Effector memory CD4-positive, alpha-beta T cell (primary cell): Measurements from ENCODE around the gene ZFP14.

Source experiments
- DNase-seq, 3 donors: peaks; one replicate each; pipeline ENCODE4 v3.0.0-alpha.2; 2020
- H3K27ac ChIP-seq: 2 replicates; pipeline ENCODE4 v1.7.0; 2013; ENCODE audit warnings: mild to moderate bottlenecking, low read length, moderate library complexity; ENCODE audit not compliant: insufficient read depth, poor library complexity, severe bottlenecking
- H3K27me3 ChIP-seq: replicated peaks from 2 replicates; pipeline ENCODE4 v1.7.0; 2013; ENCODE audit warnings: mild to moderate bottlenecking, low read length; ENCODE audit not compliant: insufficient read depth, control insufficient read depth, poor library complexity, severe bottlenecking
- H3K36me3 ChIP-seq: 2 replicates; pipeline ENCODE4 v1.7.0; 2013; ENCODE audit warnings: mild to moderate bottlenecking, low read length, moderate library complexity; ENCODE audit not compliant: control insufficient read depth, insufficient read depth
- H3K4me1 ChIP-seq: 2 replicates; pipeline ENCODE4 v1.7.0; 2013; ENCODE audit warnings: low read length, mild to moderate bottlenecking; ENCODE audit not compliant: control insufficient read depth, insufficient read depth, poor library complexity, severe bottlenecking
- H3K4me3 ChIP-seq: 2 replicates; pipeline ENCODE4 v1.7.0; 2013; ENCODE audit warnings: low read length, low read depth, mild to moderate bottlenecking; ENCODE audit not compliant: insufficient read depth, poor library complexity, severe bottlenecking
- H3K9me3 ChIP-seq: 2 replicates; pipeline ENCODE4 v1.7.0; 2013; ENCODE audit warnings: mild to moderate bottlenecking, low read length, moderate library complexity; ENCODE audit not compliant: control insufficient read depth

Gene ZFP14

DNA sequence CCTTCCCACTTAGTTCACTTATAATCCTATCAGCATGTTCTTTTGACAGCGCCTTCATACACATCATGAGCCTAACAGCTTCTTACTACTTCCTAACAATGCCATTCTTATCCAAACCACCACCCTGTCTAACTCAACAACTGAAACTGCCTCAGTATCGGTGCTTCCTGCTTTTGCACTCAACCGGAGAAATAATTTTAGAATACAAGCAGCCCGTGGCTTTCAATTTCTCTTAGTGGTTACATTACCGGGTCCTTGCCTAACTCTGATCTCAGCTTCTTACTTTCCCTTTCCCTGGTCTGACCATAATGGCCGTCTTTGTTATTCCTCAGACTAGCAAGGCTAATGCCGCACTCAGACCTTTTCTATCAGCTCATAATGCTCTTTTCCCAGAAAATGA, 22.5 kb upstream of the ZFP14 start:
- H3K27me3 ChIP-seq: no peaks in the 10 kb centered on the region
- H3K4me3 ChIP-seq: no peak overlapping the region
- H3K27ac ChIP-seq: no peak overlapping the region
- H3K4me1 ChIP-seq: no peaks in the 10 kb centered on the region
- no peak for DNase-seq
- peaks cover 66% of the 10 kb centered on the region for H3K36me3 ChIP-seq
- H3K9me3 ChIP-seq: peaks cover 4% of the 10 kb centered on the region

DNA sequence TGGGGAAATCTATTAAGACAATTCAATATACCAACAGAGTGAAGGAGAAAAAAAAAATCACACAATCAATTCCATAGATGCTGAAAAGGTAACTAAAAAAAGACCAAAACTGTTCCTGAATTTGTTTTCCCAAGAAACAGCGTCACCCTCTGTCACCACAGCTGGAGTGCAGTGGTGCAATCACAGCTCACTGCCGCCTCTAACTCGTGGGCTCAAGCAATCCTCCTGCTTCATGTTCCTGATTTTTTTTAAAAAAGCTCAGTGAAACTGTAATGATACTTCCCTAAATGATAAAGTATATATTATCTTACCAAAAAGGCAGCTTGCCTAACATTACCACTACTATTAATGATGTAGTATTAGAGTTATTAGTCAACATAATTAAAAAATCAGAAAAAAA, 19.6 kb upstream of the ZFP14 start:
- Histone ChIP-seq H3K4me3 (no peak overlapping the region), H3K4me1 (no peaks in the 10 kb centered on the region), H3K27ac (no peak overlapping the region), H3K36me3 (peaks cover 56% of the 10 kb centered on the region), H3K9me3 (peaks cover 19% of the 10 kb centered on the region), H3K27me3 (no peaks in the 10 kb centered on the region)
- DNase-seq: no peak

DNA sequence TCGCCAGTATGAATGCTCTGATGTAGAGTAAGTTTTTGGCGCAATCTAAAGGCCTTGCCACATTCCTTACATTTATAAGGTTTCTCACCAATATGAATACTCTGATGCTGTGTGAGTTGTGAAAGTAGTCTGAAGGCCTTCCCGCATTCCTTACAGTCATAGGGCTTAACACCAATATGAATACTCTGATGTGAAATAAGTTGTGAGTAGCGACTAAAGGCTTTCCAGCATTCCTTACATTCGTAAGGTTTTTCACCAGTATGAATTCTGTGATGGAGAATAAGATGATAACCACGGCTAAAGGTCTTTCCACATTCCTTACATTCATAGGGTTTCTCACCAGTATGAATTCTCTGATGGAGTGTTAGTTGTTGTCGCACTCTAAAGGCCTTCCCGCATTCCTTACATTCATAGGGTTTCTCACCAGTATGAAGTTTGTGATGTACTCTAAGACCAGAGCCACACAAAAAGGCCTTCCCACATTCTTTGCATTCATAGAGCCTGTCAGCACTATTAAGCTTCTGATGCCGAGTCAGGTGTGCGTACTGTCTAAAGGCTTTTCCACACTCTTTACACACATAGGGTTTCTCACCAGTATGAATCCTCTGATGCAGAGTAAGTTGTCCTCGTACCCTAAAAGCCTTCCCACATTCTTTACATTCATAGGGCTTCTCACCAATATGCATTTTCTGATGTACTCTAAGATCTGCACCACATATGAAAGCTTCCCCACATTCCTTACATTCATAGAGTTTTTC, 14.1 kb upstream of the ZFP14 start:
- no peaks in the 10 kb centered on the region for H3K4me1 ChIP-seq
- H3K9me3 ChIP-seq: peaks cover 56% of the 10 kb centered on the region
- H3K27ac ChIP-seq: no peak overlapping the region
- no peak overlapping the region for H3K4me3 ChIP-seq
- H3K27me3 ChIP-seq: no peaks in the 10 kb centered on the region
- H3K36me3 ChIP-seq: peaks cover 28% of the 10 kb centered on the region
- no peak for DNase-seq

DNA sequence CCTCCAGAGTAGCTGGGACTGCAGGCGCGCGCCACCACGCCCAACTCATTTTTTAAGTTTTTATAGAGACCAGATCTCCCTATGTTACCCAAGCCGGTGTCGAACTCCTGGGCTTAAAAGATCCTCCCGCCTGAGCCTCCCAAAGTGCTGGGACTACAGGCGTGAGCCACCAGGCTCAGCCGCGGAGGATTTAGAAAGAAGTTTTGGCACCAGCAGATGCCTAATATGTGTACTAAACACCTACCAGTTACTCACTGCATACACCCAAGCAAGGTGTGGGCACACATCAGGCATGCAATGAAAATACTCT, 464 bp upstream of the ZFP14 start:
- DNase-seq: no peak
- peak overlapping the region; percentile 84 for H3K27ac ChIP-seq
- H3K36me3 ChIP-seq: no peaks in the 10 kb centered on the region
- no peaks in the 10 kb centered on the region for H3K27me3 ChIP-seq
- H3K4me3 ChIP-seq: peak overlapping the region; percentile 95
- H3K4me1 ChIP-seq: peaks cover 9% of the 10 kb centered on the region
- no peaks in the 10 kb centered on the region for H3K9me3 ChIP-seq

DNA sequence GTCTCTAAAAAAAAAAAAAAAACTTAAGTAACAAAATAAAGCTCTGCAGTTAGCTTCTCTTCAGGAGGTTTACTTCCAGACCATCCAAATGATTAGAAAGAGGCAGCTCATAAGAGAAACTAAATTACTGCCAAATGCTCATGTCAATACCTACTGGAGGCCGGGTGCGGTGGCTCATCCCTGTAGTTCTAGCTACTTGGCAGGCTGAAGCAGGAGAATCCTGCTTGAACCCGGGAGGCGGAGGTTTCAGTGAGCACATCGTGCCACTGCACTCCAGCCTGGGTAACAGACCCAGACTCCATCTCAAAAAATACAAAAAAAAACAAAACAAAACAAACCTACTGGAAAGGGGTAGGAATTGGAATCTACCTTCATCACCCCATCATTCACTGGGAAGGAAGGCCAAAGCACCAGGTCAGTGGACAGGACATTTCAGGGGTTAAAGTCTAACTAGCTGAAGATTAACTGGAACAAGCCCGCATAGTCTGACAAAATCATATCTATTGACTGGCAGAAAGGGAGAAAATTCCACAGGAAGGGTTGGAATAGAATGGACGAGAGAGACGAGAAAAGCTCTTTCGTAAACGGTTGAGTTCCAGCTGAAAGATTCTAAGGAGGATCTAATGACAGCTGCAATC, 1.3 kb downstream of the ZFP14 start:
- H3K27ac ChIP-seq: no peak overlapping the region
- no peaks in the 10 kb centered on the region for H3K36me3 ChIP-seq
- no peak overlapping the region for H3K4me3 ChIP-seq
- no peak for DNase-seq
- peaks cover 9% of the 10 kb centered on the region for H3K4me1 ChIP-seq
- no peaks in the 10 kb centered on the region for H3K27me3 ChIP-seq
- no peaks in the 10 kb centered on the region for H3K9me3 ChIP-seq

DNA sequence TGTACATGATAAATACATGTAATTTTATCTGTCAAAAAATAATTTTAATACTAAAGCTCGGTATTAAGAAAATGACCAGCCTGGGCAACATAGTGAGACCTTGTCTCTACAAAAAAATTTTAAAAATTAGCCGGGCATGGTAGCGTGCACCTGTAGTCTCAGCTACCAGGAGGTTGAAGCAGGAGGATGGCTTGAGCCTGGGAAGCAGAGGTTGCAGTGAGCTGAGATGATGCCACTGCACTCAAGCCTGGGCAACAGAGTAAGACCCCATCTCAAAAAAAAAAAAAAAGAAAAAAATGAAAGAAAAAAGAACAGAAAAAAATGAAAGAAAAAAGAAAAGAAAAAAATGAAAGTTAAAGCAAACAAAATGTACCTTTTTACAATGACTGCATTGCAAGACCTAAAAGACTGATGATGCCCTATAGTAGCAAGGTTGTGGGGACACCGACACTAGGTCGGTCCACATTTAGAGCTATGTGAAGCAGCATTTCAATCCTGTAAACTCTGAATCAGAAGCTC, 5.3 kb downstream of the ZFP14 start:
- no peak overlapping the region for H3K27ac ChIP-seq
- H3K4me1 ChIP-seq: peaks cover 8% of the 10 kb centered on the region
- H3K9me3 ChIP-seq: no peaks in the 10 kb centered on the region
- no peak for DNase-seq
- H3K36me3 ChIP-seq: no peaks in the 10 kb centered on the region
- H3K4me3 ChIP-seq: no peak overlapping the region
- no peaks in the 10 kb centered on the region for H3K27me3 ChIP-seq

DNA sequence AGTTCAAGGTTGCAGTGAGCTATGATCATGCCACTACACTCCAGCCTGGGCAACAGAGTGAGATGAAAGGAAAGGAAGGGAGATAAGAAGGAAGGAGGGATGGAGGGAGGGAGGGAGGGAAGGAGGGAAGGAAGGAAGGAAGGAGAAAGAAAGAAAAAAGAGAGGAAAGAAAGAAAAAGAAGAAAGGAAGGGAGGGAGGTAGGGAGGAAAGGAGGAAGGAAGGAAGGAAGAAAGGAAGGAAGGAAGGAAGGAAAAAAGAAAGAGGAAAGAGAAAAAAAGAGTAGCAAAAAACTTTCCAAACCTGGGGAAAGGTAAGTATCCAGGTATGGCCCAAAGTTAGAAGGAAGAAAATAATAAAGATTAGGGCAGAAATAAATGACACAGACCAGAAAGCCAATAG, 7.1 kb downstream of the ZFP14 start:
- DNase-seq: no peak
- Histone ChIP-seq H3K36me3 (peaks cover 12% of the 10 kb centered on the region), H3K27ac (no peak overlapping the region), H3K4me3 (no peak overlapping the region), H3K9me3 (no peaks in the 10 kb centered on the region), H3K27me3 (no peaks in the 10 kb centered on the region), H3K4me1 (no peaks in the 10 kb centered on the region)

DNA sequence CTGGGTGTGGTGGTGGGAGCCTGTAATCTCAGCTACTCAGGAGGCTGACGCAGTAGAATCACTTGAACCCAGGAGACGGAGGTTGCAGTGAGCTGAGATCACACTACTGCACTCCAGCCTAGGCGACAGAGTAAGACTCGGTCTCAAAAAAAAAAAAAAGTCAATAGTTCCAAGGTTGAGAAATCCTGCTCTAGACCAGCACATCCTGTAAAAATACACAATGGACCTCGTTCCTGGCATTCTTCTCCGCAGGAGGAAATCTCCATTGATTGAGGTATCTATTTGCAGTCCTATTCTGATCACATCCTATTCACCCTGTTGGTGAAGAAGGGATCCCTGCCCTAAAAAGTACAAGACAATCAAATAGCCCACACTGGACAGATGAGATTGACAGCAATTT, 15.2 kb downstream of the ZFP14 start:
- Histone ChIP-seq H3K27me3 (no peaks in the 10 kb centered on the region), H3K27ac (no peak overlapping the region), H3K4me3 (no peak overlapping the region), H3K9me3 (no peaks in the 10 kb centered on the region), H3K36me3 (peaks cover 76% of the 10 kb centered on the region), H3K4me1 (no peaks in the 10 kb centered on the region)
- no peak for DNase-seq

DNA sequence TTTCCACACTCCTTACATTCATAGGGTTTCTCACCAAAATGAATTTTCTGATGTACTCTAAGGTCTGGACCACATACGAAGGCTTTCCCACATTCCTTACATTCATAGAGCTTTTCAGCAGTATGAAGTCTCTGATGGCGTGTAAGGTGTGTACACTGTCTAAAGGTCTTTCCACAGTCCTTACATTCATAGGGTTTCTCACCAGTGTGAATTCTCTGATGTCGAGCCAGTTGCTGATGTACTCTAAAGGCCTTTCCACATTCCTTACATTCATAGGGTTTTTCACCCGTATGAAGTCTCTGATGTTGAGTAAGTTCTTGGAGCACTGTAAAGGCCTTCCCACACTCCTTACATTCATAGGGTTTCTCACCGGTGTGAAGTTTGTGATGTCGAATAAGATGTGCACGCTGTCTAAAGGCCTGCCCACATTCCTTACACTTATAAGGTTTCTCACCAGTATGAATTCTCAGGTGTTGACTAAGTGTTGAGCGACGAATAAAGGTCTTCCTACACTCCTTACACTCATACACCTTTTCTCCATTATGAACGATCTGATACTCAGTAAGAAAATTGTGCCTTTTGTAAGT, 38.1 kb downstream of the ZFP14 start:
- Histone ChIP-seq H3K36me3 (peaks cover 40% of the 10 kb centered on the region), H3K27ac (no peak overlapping the region), H3K27me3 (no peaks in the 10 kb centered on the region), H3K4me1 (no peaks in the 10 kb centered on the region), H3K4me3 (no peak overlapping the region), H3K9me3 (peaks cover 40% of the 10 kb centered on the region)
- DNase-seq: no peak
